Suprapubic skin (tissue), 4 donors: Measurements from ENCODE around the gene BAZ1A. TPM values are rescaled to one million over a fixed set of nuclear protein-coding genes. Genes with fewer than 3 reads are reported as not detected.

Experiments
- DNase-seq, 2 donors: peaks; one replicate each; pipeline ENCODE4 v3.0.0-alpha.2; 2019; ENCODE audit warnings: low spot score in 2 of 2
- H3K27ac ChIP-seq: fragments of 200-600 bp; sonication (generic); one replicate; pipeline ENCODE4 v1.5.1; 2019
- H3K27me3 ChIP-seq: fragments of 200-600 bp; sonication (generic); one replicate; pipeline ENCODE4 v1.5.1; 2019
- H3K36me3 ChIP-seq: fragments of 200-600 bp; sonication (generic); one replicate; pipeline ENCODE4 v1.5.1; 2019
- H3K4me1 ChIP-seq: fragments of 200-600 bp; sonication (generic); one replicate; pipeline ENCODE4 v1.5.1; 2019
- H3K4me3 ChIP-seq: fragments of 200-600 bp; sonication (generic); one replicate; pipeline ENCODE4 v1.5.1; 2019; ENCODE audit warnings: mild to moderate bottlenecking
- H3K9me3 ChIP-seq: fragments of 200-600 bp; sonication (generic); one replicate; pipeline ENCODE4 v1.5.1; 2019
- CTCF ChIP-seq, 2 donors: fragments of 200-600 bp in 1 of 2; fragments of 450-650 bp in 1 of 2; sonication (generic) in 1 of 2; IDR thresholded peaks; one replicate each; pipeline ENCODE4 v1.5.1; 2016 to 2019; ENCODE audit warnings: antibody characterized with exemption in 2 of 2, mild to moderate bottlenecking in 1 of 2, moderate library complexity in 1 of 2
- EP300 ChIP-seq: sonication (generic); formaldehyde crosslinking; IDR thresholded peaks from one replicate; pipeline ENCODE4 v1.6.1; 2017; ENCODE audit warnings: antibody characterized with exemption
- POLR2A ChIP-seq, 2 donors: fragments of 450-650 bp; IDR thresholded peaks; one replicate each; pipeline ENCODE4 v1.6.1; 2017; ENCODE audit warnings: antibody characterized with exemption in 2 of 2, mild to moderate bottlenecking in 2 of 2, moderate library complexity in 2 of 2
- POLR2AphosphoS5 ChIP-seq, 3 donors: sonication (generic); formaldehyde crosslinking; IDR thresholded peaks; one replicate each; pipeline ENCODE4 v1.6.1; 2017; ENCODE audit warnings: antibody characterized with exemption in 3 of 3
- WGBS: methylation state at CpG from one replicate; pipeline ENCODE4 v1.1.5; 2018; 5-methylcytosine and 5-hydroxymethylcytosine counted together
- total RNA-seq, 4 donors: library from RNA; depleted of rRNA; stranded (reverse); fragments of >200 nt; gene quantifications; one replicate each; pipeline ENCODE4 v1.1.0, GENCODE V29; 2016

The BAZ1A gene
- total RNA-seq, 4 donors from 2014 or later, result 37.0 to 95.1 (median 55.7) TPM

- 91% methylated on average over 2 of the region's 2 CpGs for WGBS
- H3K27me3 ChIP-seq, result no peaks in the 10 kb centered on the region
- H3K27ac ChIP-seq, result no peak overlapping the region
- H3K4me3 ChIP-seq, result no peak overlapping the region
- H3K4me1 ChIP-seq, result no peaks in the 10 kb centered on the region
- TF ChIP-seq CTCF (IDR thresholded peaks at IDR 0.05), result no peak
- no peak for TF ChIP-seq POLR2AphosphoS5 (IDR thresholded peaks at IDR 0.05)
- no peaks in the 10 kb centered on the region for H3K36me3 ChIP-seq
- H3K9me3 ChIP-seq, result no peaks in the 10 kb centered on the region
- DNase-seq, result no peak
These were observed 13.0 kb upstream of the BAZ1A start for GRCh38 chr14:34888186-34888585.

- no peak overlapping the region for H3K4me3 ChIP-seq
- TF ChIP-seq POLR2AphosphoS5 (IDR thresholded peaks at IDR 0.05), result no peak
- no peak for TF ChIP-seq POLR2A (IDR thresholded peaks at IDR 0.05)
- TF ChIP-seq EP300, result no peak
- no peak for TF ChIP-seq CTCF (IDR thresholded peaks at IDR 0.05)
- no peaks in the 10 kb centered on the region for H3K36me3 ChIP-seq
- DNase-seq, result no peak
- H3K27me3 ChIP-seq, result no peaks in the 10 kb centered on the region
- no peaks in the 10 kb centered on the region for H3K9me3 ChIP-seq
- H3K4me1 ChIP-seq, result no peaks in the 10 kb centered on the region
- no peak overlapping the region for H3K27ac ChIP-seq
- WGBS, result 94% methylated on average over 4 of the region's 4 CpGs
These were observed 8.8 kb upstream of the BAZ1A start for GRCh38 chr14:34883954-34884353.

DNA sequence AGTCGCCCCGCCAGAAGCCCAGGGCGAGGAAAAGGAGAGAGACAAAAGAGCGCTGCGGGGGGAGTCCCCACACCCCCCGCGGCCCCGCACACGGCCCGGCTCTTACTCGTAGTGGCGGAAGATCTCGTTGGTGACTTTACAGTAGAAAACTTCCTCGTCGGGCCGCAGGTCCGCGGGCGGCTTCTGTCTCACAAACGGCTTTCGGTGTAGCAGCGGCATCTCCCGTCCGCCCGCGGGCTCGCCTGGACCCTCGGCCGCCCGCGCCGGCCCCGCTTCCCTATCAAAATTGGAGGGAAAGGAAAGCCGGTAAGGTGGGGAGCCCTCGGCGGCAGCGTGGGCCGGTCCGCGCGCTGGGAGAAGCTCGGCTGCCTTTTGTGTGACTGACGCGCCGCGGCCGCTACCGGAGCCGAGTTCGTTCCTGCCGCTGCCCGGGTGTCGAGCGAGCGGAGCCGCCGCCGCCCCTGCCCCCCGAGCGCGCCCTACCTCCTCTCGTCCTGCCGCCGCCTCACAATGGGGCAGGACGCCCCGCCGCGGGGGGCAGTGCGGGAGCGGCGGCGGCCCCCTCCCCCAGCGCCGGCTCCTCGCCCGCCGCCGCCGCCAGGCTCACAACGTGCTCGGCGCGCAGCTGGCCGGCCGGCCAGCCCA lies 652 bp downstream of the BAZ1A start:
- under 1% methylated on average over 22 of the region's 85 CpGs for WGBS
- TF ChIP-seq POLR2AphosphoS5 (IDR thresholded peaks at IDR 0.05) (no peak), CTCF (IDR thresholded peaks at IDR 0.05) (no peak), POLR2A (IDR thresholded peaks at IDR 0.05) (no peak), EP300 (no peak)
- H3K27me3 ChIP-seq, result no peaks in the 10 kb centered on the region
- no peaks in the 10 kb centered on the region for H3K9me3 ChIP-seq
- peak overlapping the region; percentile 99 for H3K27ac ChIP-seq
- no peaks in the 10 kb centered on the region for H3K36me3 ChIP-seq
- DNase-seq, result peak; percentile 72 to 82
- peaks cover 21% of the 10 kb centered on the region for H3K4me1 ChIP-seq
- peak overlapping the region; percentile 93 for H3K4me3 ChIP-seq

- TF ChIP-seq CTCF (IDR thresholded peaks at IDR 0.05) (no peak), POLR2AphosphoS5 (IDR thresholded peaks at IDR 0.05) (peak in 2 of 3 donors; percentile 20 to 57), EP300 (no peak), POLR2A (IDR thresholded peaks at IDR 0.05) (peak in 1 of 2 donors; percentile 89)
- WGBS, result 2% methylated on average over 33 of the region's 81 CpGs
- Histone ChIP-seq H3K4me3 (peak overlapping the region; percentile 93), H3K27ac (peak overlapping the region; percentile 99), H3K4me1 (peaks cover 21% of the 10 kb centered on the region), H3K9me3 (no peaks in the 10 kb centered on the region), H3K36me3 (no peaks in the 10 kb centered on the region), H3K27me3 (no peaks in the 10 kb centered on the region)
- peak; percentile 90 to 95 for DNase-seq
These were observed 1.4 kb downstream of the BAZ1A start for GRCh38 chr14:34873589-34874385.

DNA sequence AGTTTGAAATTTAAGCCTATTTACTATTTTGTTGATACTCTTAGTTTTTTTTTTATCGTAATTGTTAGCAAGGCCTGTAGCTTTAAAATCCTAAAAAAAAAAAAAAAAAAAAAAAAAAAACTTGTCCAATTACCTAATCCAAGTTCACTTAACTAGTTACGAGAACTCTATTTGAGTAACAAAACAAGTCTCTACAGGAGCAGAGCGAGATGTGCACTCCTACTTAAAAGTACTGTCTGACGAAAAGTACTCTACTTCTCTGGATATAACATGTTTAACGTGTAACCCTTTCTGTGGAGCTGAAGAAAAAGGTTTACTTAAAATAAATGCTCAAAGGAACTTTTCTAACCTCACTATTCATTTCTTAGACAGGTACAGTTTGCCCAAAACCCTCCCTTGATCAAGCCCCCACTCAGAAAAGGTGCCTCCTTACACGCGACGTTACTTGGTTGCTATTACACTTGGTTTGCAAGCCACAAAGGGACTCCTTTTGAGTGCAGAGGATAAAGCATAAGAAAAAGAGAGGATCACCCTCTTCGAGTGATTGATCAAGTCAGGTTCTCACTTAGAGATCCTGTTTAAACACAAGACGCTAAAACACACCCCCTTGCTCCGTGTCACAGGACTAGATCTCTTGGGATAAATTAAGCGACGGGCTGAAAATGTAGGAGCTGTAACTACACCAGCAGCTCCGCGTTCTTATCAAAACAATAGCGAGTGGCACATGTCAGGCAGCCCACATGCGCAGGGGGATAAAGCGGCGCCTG lies 2.2 kb downstream of the BAZ1A start:
- no peaks in the 10 kb centered on the region for H3K27me3 ChIP-seq
- no peak for DNase-seq
- H3K36me3 ChIP-seq, result no peaks in the 10 kb centered on the region
- H3K4me1 ChIP-seq, result peaks cover 21% of the 10 kb centered on the region
- peak overlapping the region; percentile 99 for H3K27ac ChIP-seq
- H3K4me3 ChIP-seq, result peak overlapping the region; percentile 93
- peak in 1 of 3 donors; percentile 20 for TF ChIP-seq POLR2AphosphoS5 (IDR thresholded peaks at IDR 0.05)
- no peak for TF ChIP-seq EP300
- peak in 1 of 2 donors; percentile 50 for TF ChIP-seq POLR2A (IDR thresholded peaks at IDR 0.05)
- no peaks in the 10 kb centered on the region for H3K9me3 ChIP-seq
- 2% methylated on average over 17 of the region's 19 CpGs for WGBS
